Uterus (tissue), 4 donors: ENCODE results near the gene RAPSN. TPM values are rescaled to one million over a fixed set of nuclear protein-coding genes. Genes with fewer than 3 reads are reported as not detected.

ENCODE experiments used
- DNase-seq, 2 donors: peaks; one replicate each; pipeline ENCODE4 v3.0.0-alpha.2; 2019 to 2020
- H3K27ac ChIP-seq, 2 donors: fragments of 200-600 bp; sonication (generic); 1 replicate in 1 of 2; 2 replicates in 1 of 2; pipeline ENCODE4 v1.5.1; 2016 to 2018
- H3K27me3 ChIP-seq, 2 donors: fragments of 200-600 bp; sonication (generic); one replicate each; pipeline ENCODE4 v1.5.1; 2018 to 2019; ENCODE audit warnings: control low read depth in 1 of 2
- H3K36me3 ChIP-seq, 2 donors: fragments of 200-600 bp; sonication (generic); one replicate each; pipeline ENCODE4 v1.5.1; 2019; ENCODE audit warnings: control low read depth in 1 of 2
- H3K4me1 ChIP-seq, 2 donors: fragments of 200-600 bp; sonication (generic); one replicate each; pipeline ENCODE4 v1.5.1; 2018 to 2019; ENCODE audit warnings: control low read depth in 1 of 2
- H3K4me3 ChIP-seq, 2 donors: fragments of 200-600 bp; sonication (generic); 1 replicate in 1 of 2; 2 replicates in 1 of 2; pipeline ENCODE4 v1.5.1; 2018 to 2019; ENCODE audit warnings: mild to moderate bottlenecking in 1 of 2
- H3K9me3 ChIP-seq, 2 donors: fragments of 200-600 bp; sonication (generic); one replicate each; pipeline ENCODE4 v1.5.1; 2019; ENCODE audit warnings: control low read depth in 1 of 2
- POLR2A ChIP-seq, 2 donors: fragments of 450-650 bp; IDR thresholded peaks; one replicate each; pipeline ENCODE4 v1.6.1; 2016; ENCODE audit warnings: antibody characterized with exemption in 2 of 2, mild to moderate bottlenecking in 1 of 2, moderate library complexity in 1 of 2
- intact Hi-C: fragments of 100-400 bp; cut with DNase I; formaldehyde crosslinking; loops from one replicate; pipeline ENCODE4 v1.15.1; 2023; ENCODE audit warnings: low total_unique reads
- total RNA-seq, 4 donors: library from RNA; depleted of rRNA in 3 of 4; stranded (reverse); fragments of >200 nt in 3 of 4; gene quantifications; one replicate each; pipeline versions ENCODE4 v1.1.0 to v1.2.4, GENCODE V29; 2014 to 2023
- TF ChIP-seq, protein P1 (sequence below), 4 experiments: fragments of 200-600 bp in 2 of 4; fragments of 450-650 bp in 2 of 4; sonication (generic) in 2 of 4; IDR thresholded peaks; one replicate each; pipeline ENCODE4 v1.5.1; 2016 to 2019; ENCODE audit warnings: antibody characterized with exemption in 4 of 4, mild to moderate bottlenecking in 2 of 4, moderate library complexity in 1 of 4
- donor health status: DM: yes; HTN: yes; CAD: no.

Gene RAPSN
- total RNA-seq, 4 donors from 2014 or later: 0.41 TPM; not detected in 3

DNA sequence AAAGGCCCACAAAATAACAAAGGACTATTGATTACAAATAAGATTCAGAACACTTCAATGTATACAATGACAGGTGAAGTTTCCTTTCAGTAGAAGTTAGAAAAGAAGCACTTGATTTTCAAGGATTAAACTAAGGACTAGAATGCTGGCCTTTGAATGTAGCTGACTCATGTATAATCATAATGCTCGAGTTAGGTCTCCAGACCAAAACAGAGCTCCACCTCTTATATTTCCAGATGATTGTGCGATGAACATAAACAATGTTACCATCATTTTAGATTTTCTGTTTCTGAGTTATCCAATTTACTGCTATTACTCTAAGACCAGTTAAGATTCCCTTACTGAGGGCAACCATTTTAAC, 40.4 kb upstream of the RAPSN start:
- Histone ChIP-seq H3K36me3 (no peaks in the 10 kb centered on the region), H3K9me3 (no peaks in the 10 kb centered on the region), H3K27me3 (no peaks in the 10 kb centered on the region), H3K4me1 (no peaks in the 10 kb centered on the region), H3K4me3 (no peak overlapping the region), H3K27ac (no peak overlapping the region)
- TF ChIP-seq, protein P1, sequence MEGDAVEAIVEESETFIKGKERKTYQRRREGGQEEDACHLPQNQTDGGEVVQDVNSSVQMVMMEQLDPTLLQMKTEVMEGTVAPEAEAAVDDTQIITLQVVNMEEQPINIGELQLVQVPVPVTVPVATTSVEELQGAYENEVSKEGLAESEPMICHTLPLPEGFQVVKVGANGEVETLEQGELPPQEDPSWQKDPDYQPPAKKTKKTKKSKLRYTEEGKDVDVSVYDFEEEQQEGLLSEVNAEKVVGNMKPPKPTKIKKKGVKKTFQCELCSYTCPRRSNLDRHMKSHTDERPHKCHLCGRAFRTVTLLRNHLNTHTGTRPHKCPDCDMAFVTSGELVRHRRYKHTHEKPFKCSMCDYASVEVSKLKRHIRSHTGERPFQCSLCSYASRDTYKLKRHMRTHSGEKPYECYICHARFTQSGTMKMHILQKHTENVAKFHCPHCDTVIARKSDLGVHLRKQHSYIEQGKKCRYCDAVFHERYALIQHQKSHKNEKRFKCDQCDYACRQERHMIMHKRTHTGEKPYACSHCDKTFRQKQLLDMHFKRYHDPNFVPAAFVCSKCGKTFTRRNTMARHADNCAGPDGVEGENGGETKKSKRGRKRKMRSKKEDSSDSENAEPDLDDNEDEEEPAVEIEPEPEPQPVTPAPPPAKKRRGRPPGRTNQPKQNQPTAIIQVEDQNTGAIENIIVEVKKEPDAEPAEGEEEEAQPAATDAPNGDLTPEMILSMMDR (IDR thresholded peaks at IDR 0.05): no peak
- no peak for TF ChIP-seq POLR2A (IDR thresholded peaks at IDR 0.05)
- no peak for DNase-seq
- intact Hi-C loops: no loop called here

DNA sequence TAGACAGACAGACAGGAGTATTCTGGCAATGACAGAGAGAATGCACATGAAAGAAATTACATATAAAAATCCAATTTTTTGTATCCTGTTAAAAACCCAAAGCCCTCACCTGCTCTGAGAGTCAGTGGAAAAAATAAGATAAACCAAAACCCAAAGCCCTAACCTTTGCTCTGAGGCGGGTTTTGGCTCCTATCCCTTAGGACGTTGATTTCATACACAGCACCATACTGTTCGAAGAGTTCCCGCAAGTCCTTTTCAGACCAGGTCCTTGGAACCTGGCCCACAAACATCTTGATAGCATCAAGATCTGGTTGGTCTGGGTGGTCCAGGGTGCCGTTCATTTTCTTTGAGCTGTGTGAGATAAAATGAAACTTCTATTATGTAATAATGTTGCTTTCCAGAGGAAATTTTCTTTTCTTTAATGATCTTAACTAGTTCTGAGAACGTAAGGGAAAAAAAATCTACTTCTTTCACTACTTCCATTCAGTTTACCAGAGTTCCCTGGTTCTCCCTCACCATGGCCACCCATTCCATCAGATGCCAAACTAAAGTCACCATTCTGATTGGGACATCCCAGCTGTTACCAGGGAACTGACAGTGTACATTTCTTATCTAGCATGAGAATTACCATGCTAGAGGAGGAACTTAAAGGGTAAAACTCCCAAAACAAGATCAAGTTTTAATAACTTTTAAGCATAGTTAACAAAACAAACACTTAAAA, 39.9 kb upstream of the RAPSN start:
- Histone ChIP-seq H3K9me3 (no peaks in the 10 kb centered on the region), H3K4me3 (no peak overlapping the region), H3K4me1 (no peaks in the 10 kb centered on the region), H3K27me3 (no peaks in the 10 kb centered on the region), H3K27ac (no peak overlapping the region), H3K36me3 (no peaks in the 10 kb centered on the region)
- TF ChIP-seq POLR2A (IDR thresholded peaks at IDR 0.05): no peak
- TF ChIP-seq, protein P1 (IDR thresholded peaks at IDR 0.05): no peak
- intact Hi-C loops: no loop called here
- no peak for DNase-seq

DNA sequence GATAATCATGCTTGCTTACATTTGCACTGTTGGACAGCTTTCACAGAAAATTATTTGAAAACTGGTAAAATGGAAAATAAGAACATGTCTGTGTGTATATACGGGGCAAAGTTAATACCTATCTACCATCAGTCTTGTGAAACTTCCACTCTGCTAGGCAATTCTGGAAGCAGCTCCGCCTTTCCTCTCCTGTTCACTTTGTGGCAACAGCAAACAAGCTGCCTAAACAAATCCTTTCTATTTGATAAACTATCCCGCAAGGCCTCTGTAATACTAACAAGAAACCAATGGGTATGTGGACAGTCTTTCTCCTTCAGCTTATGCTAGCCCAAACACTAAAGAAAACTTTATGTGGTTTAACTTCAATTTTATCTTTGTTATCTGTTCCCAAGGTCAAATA, 39.2 kb upstream of the RAPSN start:
- H3K4me3 ChIP-seq: no peak overlapping the region
- H3K4me1 ChIP-seq: no peaks in the 10 kb centered on the region
- intact Hi-C loops: no loop called here
- H3K27me3 ChIP-seq: no peaks in the 10 kb centered on the region
- H3K9me3 ChIP-seq: no peaks in the 10 kb centered on the region
- no peaks in the 10 kb centered on the region for H3K36me3 ChIP-seq
- H3K27ac ChIP-seq: no peak overlapping the region
- TF ChIP-seq, protein P1 (IDR thresholded peaks at IDR 0.05): no peak
- no peak for TF ChIP-seq POLR2A (IDR thresholded peaks at IDR 0.05)
- DNase-seq: no peak

DNA sequence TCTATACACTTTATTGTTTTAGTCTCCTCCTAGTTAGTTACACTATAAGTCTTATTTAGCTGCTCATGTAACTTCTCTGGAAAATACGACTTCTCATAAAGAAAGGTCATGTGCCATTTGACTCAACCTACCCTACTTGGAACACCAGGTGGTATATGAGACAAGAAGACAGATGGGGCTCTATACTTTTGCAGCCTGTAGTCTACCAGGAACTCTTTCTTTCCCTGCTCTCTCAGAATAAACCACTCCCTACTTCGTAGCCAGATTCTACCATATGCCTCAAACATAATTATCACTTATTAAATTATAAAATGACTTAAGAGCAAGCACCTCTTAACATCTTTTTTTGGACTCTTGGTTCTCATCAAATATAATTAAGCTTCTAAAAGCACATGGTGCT, 38.5 kb upstream of the RAPSN start:
- H3K27ac ChIP-seq: no peak overlapping the region
- TF ChIP-seq, protein P1 (IDR thresholded peaks at IDR 0.05): no peak
- TF ChIP-seq POLR2A (IDR thresholded peaks at IDR 0.05): no peak
- H3K4me1 ChIP-seq: no peaks in the 10 kb centered on the region
- intact Hi-C loops: no loop called here
- no peaks in the 10 kb centered on the region for H3K9me3 ChIP-seq
- no peak overlapping the region for H3K4me3 ChIP-seq
- no peaks in the 10 kb centered on the region for H3K36me3 ChIP-seq
- DNase-seq: no peak
- no peaks in the 10 kb centered on the region for H3K27me3 ChIP-seq

DNA sequence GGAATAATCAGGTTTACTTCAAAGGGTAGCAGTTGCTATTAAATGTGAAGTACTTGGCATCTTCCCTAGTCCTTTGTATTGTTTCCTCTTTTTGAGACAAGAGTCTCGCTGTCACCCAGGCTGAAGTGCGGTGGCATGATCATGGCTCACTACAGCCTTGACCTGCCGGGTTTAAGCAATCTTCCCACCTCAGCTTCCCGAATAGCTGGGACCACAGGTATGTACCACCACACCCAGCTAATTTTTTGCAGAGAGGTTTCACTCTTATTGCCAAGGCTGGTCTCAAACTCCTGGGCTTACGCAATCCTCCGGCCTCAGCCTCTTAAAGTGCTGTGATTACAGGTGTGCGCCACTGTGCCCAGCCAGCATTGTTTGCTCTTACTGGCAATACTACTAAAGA, 36.2 kb upstream of the RAPSN start:
- DNase-seq: no peak
- H3K4me1 ChIP-seq: no peaks in the 10 kb centered on the region
- H3K27ac ChIP-seq: no peak overlapping the region
- no peaks in the 10 kb centered on the region for H3K27me3 ChIP-seq
- intact Hi-C loops: no loop called here
- no peaks in the 10 kb centered on the region for H3K9me3 ChIP-seq
- H3K36me3 ChIP-seq: no peaks in the 10 kb centered on the region
- TF ChIP-seq POLR2A (IDR thresholded peaks at IDR 0.05): no peak
- TF ChIP-seq, protein P1 (IDR thresholded peaks at IDR 0.05): no peak
- H3K4me3 ChIP-seq: no peak overlapping the region
